KMS-11 (cell line): Measurements from ENCODE around the gene STRIP1.
"Not testable (repeated sequence)": the region's sequence is repeated elsewhere in the genome, so short reads cannot be mapped to it uniquely, and the experiment has no call there.

ENCODE experiments used
- H2AFZ ChIP-seq: fragments of 200-600 bp; sonication (generic); 2 replicates; pipeline ENCODE4 v1.6.1; 2016; ENCODE audit warnings: antibody characterized with exemption, mixed run types, low read depth
- H3K27ac ChIP-seq: fragments of 200-600 bp; sonication (generic); 2 replicates; pipeline ENCODE4 v1.6.1; 2016; ENCODE audit warnings: mild to moderate bottlenecking, mixed run types
- H3K27me3 ChIP-seq: fragments of 200-600 bp; sonication (generic); 2 replicates; pipeline ENCODE4 v1.6.1; 2017; ENCODE audit warnings: mild to moderate bottlenecking, low read depth, mixed run types, moderate library complexity; ENCODE audit not compliant: insufficient read depth
- H3K36me3 ChIP-seq: fragments of 200-600 bp; sonication (generic); 2 replicates; pipeline ENCODE4 v1.6.1; 2017; ENCODE audit warnings: mild to moderate bottlenecking, mixed run types; ENCODE audit not compliant: insufficient read depth
- H3K4me1 ChIP-seq: fragments of 200-600 bp; sonication (generic); 2 replicates; pipeline ENCODE4 v1.6.1; 2016; ENCODE audit warnings: mild to moderate bottlenecking, low read depth, mixed run types; ENCODE audit not compliant: poor library complexity, severe bottlenecking
- H3K4me2 ChIP-seq: fragments of 200-600 bp; sonication (generic); 2 replicates; pipeline ENCODE4 v1.7.0; 2016; ENCODE audit warnings: mild to moderate bottlenecking, mixed run types
- H3K4me3 ChIP-seq: fragments of 200-600 bp; sonication (generic); IDR thresholded peaks from 2 replicates; pipeline ENCODE4 v1.6.1; 2017; ENCODE audit warnings: low read depth, low read length, mixed read lengths; ENCODE audit not compliant: insufficient read depth
- H3K79me2 ChIP-seq: fragments of 200-600 bp; sonication (generic); 2 replicates; pipeline ENCODE4 v1.6.1; 2016; ENCODE audit warnings: low read depth, mixed run types; ENCODE audit not compliant: insufficient read depth
- H3K9ac ChIP-seq: fragments of 200-600 bp; sonication (generic); 2 replicates; pipeline ENCODE4 v1.6.1; 2016; ENCODE audit warnings: mild to moderate bottlenecking, mixed run types
- H4K20me1 ChIP-seq: fragments of 200-600 bp; sonication (generic); 2 replicates; pipeline ENCODE4 v1.6.1; 2016; ENCODE audit warnings: mild to moderate bottlenecking, mixed run types; ENCODE audit not compliant: insufficient read depth
- TF ChIP-seq, protein P1 (sequence below): fragments of 200-600 bp; sonication (generic); conservative IDR thresholded peaks from 2 replicates; pipeline ENCODE4 v1.6.1; 2017; ENCODE audit warnings: low read depth, mild to moderate bottlenecking, antibody characterized with exemption, low read length, moderate library complexity, mixed read lengths

STRIP1 gene

DNA sequence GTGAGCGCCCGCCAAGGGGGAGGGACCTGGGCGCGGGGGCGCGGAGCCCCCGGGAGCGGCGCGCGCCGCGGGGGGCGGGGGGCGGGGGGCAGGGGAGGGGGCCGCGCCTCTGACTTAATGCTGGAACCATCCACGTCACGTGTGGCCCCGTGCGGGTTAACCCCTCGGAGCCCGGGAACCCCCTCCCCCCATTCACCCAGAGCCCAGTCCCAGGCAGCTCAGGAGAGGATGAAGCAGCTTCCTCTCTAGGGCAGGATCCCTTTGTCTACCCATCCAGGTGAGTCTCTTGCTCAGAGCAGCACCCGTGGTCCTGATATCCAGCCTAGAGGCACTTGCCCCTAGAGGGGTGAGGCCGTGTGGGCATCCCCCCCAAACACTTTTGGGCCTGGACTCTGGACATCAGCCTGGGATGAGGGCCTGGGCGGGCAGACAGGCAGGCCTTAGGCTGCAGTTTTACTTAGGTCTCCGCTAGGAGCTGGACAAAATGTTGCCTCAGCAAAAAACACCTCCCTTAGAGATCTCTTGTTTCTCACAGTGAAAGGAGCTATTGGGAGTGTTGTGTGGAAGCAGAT, 36.3 kb downstream of the STRIP1 start, which contains the start of gene ALX3:
Gene ALX3, minus strand, starts transcription at position 2 of the 572 bp plus-strand sequence. CDS start 60 bp downstream, outside the sequence.
- no peaks in the 10 kb centered on the region for H3K36me3 ChIP-seq
- H3K9ac ChIP-seq: no peak within 1 kb of the TSS
- no peaks in the 10 kb centered on the region for H3K27me3 ChIP-seq
- H3K4me2 ChIP-seq: no peak within 1 kb of the TSS
- no peak within 1 kb of the TSS for H3K4me3 ChIP-seq
- H4K20me1 ChIP-seq: no peaks in the 10 kb centered on the region
- TF ChIP-seq, protein P1, sequence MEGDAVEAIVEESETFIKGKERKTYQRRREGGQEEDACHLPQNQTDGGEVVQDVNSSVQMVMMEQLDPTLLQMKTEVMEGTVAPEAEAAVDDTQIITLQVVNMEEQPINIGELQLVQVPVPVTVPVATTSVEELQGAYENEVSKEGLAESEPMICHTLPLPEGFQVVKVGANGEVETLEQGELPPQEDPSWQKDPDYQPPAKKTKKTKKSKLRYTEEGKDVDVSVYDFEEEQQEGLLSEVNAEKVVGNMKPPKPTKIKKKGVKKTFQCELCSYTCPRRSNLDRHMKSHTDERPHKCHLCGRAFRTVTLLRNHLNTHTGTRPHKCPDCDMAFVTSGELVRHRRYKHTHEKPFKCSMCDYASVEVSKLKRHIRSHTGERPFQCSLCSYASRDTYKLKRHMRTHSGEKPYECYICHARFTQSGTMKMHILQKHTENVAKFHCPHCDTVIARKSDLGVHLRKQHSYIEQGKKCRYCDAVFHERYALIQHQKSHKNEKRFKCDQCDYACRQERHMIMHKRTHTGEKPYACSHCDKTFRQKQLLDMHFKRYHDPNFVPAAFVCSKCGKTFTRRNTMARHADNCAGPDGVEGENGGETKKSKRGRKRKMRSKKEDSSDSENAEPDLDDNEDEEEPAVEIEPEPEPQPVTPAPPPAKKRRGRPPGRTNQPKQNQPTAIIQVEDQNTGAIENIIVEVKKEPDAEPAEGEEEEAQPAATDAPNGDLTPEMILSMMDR: no peak
- H3K27ac ChIP-seq: no peak within 1 kb of the TSS
- H3K79me2 ChIP-seq: no peaks in the 10 kb centered on the region
- H2AFZ ChIP-seq: no peak within 1 kb of the TSS
- H3K4me1 ChIP-seq: no peaks in the 10 kb centered on the region

DNA sequence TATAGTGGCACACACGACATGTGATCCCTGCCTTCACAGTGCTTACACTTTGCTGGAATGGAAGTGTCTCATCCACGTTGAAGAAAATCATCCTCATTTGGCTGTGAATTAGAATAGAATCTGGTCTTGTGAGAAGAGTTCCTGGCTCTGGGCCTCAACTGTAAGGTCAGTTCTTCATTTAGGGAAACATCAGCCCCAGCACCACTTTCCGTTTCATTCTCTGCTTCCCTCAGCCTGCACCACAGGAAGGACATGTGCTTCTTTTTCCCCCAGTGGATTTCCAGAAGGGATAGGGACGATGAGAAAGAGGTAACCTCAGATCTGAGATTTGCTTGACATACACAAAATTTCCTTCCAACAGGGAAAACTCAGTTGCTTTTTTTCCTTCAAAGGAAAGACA, 39.7 kb downstream of the STRIP1 start:
- no peaks in the 10 kb centered on the region for H3K4me1 ChIP-seq
- no peak overlapping the region for H2AFZ ChIP-seq

DNA sequence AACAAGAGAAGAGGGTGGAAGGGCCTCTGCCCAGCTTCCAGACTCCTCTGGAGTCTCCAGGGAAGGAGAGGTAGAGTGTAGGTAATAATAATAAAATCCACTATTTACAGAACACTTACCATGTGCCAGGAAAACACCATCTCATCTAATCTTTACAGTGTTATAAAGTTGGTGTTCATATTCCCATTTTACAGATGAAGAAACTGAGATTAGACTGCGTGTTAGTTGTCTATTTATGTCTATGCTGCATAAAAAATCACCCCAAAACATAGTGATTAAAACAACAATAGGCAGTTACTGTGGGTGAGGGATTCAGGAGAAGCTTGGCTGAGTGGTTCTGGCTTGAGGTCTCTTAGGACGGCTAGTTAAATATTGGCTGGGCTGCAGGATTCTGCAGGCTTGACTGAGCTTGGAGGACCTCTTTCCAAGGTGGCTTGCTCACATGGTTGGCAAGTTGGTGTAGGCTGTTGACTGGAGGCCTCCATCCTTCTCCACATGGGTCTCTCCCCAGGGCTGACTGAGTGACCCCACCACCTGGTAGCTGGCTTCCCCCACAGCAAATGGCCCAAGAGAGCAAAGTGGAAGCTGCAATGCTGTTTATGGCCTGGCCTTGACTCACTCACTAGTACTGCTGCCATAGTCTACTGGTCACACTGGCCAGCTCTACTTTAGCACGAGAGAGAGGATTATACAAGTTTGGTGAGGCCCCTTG, 42.5 kb downstream of the STRIP1 start:
- H3K27me3 ChIP-seq: no peaks in the 10 kb centered on the region
- TF ChIP-seq, protein P1: no peak
- no peaks in the 10 kb centered on the region for H3K36me3 ChIP-seq

More for the DNA sequence above, 39.7 kb downstream of the STRIP1 start:
- Histone ChIP-seq H3K27ac (no peak overlapping the region), H3K4me3 (no peak overlapping the region), H3K79me2 (no peaks in the 10 kb centered on the region), H4K20me1 (no peaks in the 10 kb centered on the region), H3K4me2 (no peak overlapping the region), H3K9ac (no peak overlapping the region), H3K27me3 (no peaks in the 10 kb centered on the region), H3K36me3 (no peaks in the 10 kb centered on the region)
- TF ChIP-seq, protein P1: no peak

DNA sequence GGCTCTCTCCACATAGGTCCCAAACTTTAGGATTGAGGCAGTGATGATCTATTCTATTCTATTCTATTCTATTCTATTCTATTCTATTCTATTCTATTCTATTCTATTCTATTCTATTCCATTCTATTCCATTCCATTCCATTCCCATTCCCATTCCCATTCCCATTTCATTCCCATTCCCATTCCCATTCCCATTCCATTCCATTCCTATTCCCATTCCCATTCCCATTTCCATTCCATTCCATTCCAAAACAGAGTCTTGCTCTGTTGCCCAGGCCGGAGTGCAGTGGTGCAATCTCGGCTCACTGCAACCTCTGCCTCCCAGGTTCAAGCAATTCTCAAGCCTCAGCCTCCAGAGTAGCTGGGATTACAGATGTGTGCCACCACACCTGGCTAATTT, 45.6 kb downstream of the STRIP1 start:
- H3K27me3 ChIP-seq, H3K4me3 ChIP-seq, H3K36me3 ChIP-seq, H3K4me1 ChIP-seq, H3K27ac ChIP-seq, H2AFZ ChIP-seq, H3K4me2 ChIP-seq, H3K9ac ChIP-seq, H4K20me1 ChIP-seq, H3K79me2 ChIP-seq: not testable (repeated sequence)

More for the DNA sequence above, 42.5 kb downstream of the STRIP1 start:
- Histone ChIP-seq H3K27ac (no peak overlapping the region), H2AFZ (no peak overlapping the region), H3K4me1 (no peaks in the 10 kb centered on the region), H4K20me1 (no peaks in the 10 kb centered on the region), H3K4me2 (no peak overlapping the region), H3K79me2 (no peaks in the 10 kb centered on the region), H3K9ac (no peak overlapping the region), H3K4me3 (no peak overlapping the region)

DNA sequence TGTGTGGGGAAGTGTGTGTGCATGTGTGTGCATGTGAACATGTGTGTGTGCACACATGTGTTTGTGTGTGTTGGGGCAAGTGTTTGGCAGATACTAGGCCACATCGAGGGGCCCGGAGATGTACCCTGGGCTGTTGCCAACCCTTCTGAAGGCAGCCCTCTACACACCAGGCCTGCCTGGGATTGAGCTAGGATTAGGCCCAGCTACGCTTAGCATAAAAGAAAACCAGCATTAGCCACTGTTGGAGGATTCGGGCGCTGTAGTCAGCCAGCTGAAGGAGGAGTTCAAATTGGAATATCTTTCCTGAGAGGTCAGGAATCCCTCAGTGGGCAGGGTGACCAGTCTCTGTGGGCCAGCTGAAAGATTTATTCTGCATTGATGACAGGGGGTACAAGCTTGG, 46.6 kb downstream of the STRIP1 start:
- H3K79me2 ChIP-seq: no peaks in the 10 kb centered on the region
- H3K9ac ChIP-seq: no peak overlapping the region
- no peak overlapping the region for H3K4me3 ChIP-seq
- H3K27ac ChIP-seq: no peak overlapping the region
- H3K4me1 ChIP-seq: no peaks in the 10 kb centered on the region
- H3K36me3 ChIP-seq: no peaks in the 10 kb centered on the region
- H3K4me2 ChIP-seq: no peak overlapping the region
- H3K27me3 ChIP-seq: peaks cover 10% of the 10 kb centered on the region; the same call in 1 of the 2 replicates
- TF ChIP-seq, protein P1: no peak
- no peak overlapping the region for H2AFZ ChIP-seq
- no peaks in the 10 kb centered on the region for H4K20me1 ChIP-seq
